Neural cell (in vitro differentiated cells): ENCODE measurements around the gene SPINK2.

Experiments
- CTCF ChIP-seq: fragments of 450-650 bp; IDR thresholded peaks from 2 replicates; pipeline ENCODE4 v1.5.1; 2014; ENCODE audit warnings: antibody characterized with exemption, mild to moderate bottlenecking, moderate library complexity; ENCODE audit not compliant: poor library complexity, severe bottlenecking
- EP300 ChIP-seq: fragments of 450-650 bp; conservative IDR thresholded peaks from 2 replicates; pipeline ENCODE4 v1.6.1; 2014; ENCODE audit warnings: antibody characterized with exemption, mild to moderate bottlenecking, moderate library complexity; ENCODE audit not compliant: poor library complexity, severe bottlenecking
- EZH2 ChIP-seq: fragments of 200-600, 300-800 bp; shearing (Covaris generic), sonication (generic); IDR thresholded peaks from 2 replicates; pipeline ENCODE4 v1.6.1; 2014; ENCODE audit warnings: antibody characterized with exemption, low read length, borderline replicate concordance, mild to moderate bottlenecking; ENCODE audit not compliant: insufficient read depth, poor library complexity, severe bottlenecking
- MXI1 ChIP-seq: fragments of 450-650 bp; conservative IDR thresholded peaks from 2 replicates; pipeline ENCODE4 v1.6.1; 2014; ENCODE audit warnings: antibody characterized with exemption, mild to moderate bottlenecking; ENCODE audit not compliant: poor library complexity, severe bottlenecking
- RAD21 ChIP-seq: fragments of 450-650 bp; conservative IDR thresholded peaks from 2 replicates; pipeline ENCODE4 v1.6.1; 2014; ENCODE audit warnings: antibody characterized with exemption, mild to moderate bottlenecking, moderate library complexity
- REST ChIP-seq: IDR thresholded peaks from 2 replicates; pipeline ENCODE4 v1.6.1; 2012; ENCODE audit warnings: borderline replicate concordance

- no peak for TF ChIP-seq CTCF
- TF ChIP-seq RAD21 = no peak
- TF ChIP-seq REST = no peak
- TF ChIP-seq EZH2 = no peak
- no peak for TF ChIP-seq MXI1
- TF ChIP-seq EP300 = no peak
Measured at GRCh38 chr4:56764223-56764622, 57.3 kb downstream of the SPINK2 start.
